ENCODE results near the gene NREP.
"Not testable (repeated sequence)": the region's sequence is repeated elsewhere in the genome, so short reads cannot be mapped to it uniquely, and the experiment has no call there.

The NREP gene

DNA sequence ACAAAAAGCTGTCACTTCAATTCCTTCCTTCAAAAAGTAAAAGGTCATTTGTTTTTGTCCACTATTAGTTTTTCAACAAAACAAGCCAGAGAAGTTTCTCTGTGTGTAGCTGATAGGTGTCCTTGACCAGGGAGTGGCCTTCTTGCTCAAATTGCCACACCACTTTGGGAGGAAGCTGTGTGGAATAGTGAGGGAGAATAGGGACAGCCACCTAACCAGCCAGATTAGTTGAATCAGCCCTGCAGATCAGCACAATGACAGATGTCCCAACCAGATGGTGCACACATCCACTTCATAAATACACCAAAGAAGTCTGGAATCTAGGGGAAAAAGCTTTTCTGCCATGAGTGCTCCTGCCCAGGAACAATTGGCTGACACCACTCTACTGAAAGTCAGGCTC is 37.2 kb downstream of the NREP start:
- Histone ChIP-seq H3K4me3 (ENCODE audit: low read depth, low read length) (no peak overlapping the region), H2BK120ac (ENCODE audit: insufficient read depth, low read length, poor library complexity) (no peak overlapping the region), H3K4me2 (ENCODE audit: low read length) (no peak overlapping the region), H2AK5ac (ENCODE audit: low read length) (no peak overlapping the region), H3K14ac (ENCODE audit: low read length) (no peak overlapping the region), H3K9me3 (ENCODE audit: insufficient read depth, low read depth, low read length) (no peaks in the 10 kb centered on the region), H3K79me2 (ENCODE audit: control insufficient read depth, insufficient read depth, low read length, poor library complexity) (no peaks in the 10 kb centered on the region), H3K4me1 (ENCODE audit: control insufficient read depth in 1 of 2, insufficient read depth in 2 of 2, low read length in 2 of 2) (no peaks in the 10 kb centered on the region), H4K8ac (ENCODE audit: low read depth, low read length) (no peak overlapping the region), H3K4ac (ENCODE audit: low read depth, low read length) (no peak overlapping the region), H3K9ac (ENCODE audit: low read length) (no peak overlapping the region), H3K23ac (ENCODE audit: low read length) (no peak overlapping the region), H3K18ac (ENCODE audit: low read length) (no peak overlapping the region), H2BK5ac (ENCODE audit: low read depth, low read length, poor library complexity) (no peak overlapping the region), H2AFZ (ENCODE audit: insufficient read depth, low read length, poor library complexity) (no peak overlapping the region), H4K12ac (ENCODE audit: low read depth, low read length) (no peak overlapping the region), H4K91ac (ENCODE audit: low read depth, low read length) (no peak overlapping the region), H3K79me1 (ENCODE audit: low read length) (no peaks in the 10 kb centered on the region), H3K27me3 (ENCODE audit: insufficient read depth, low read length) (no peaks in the 10 kb centered on the region), H3K27ac (ENCODE audit: low read depth, low read length) (no peak overlapping the region), H3K36me3 (ENCODE audit: control insufficient read depth in 1 of 2, insufficient read depth in 2 of 2, low read length in 2 of 2) (no peaks in the 10 kb centered on the region), H2BK12ac (ENCODE audit: low read length) (no peak overlapping the region)
- no peak for DNase-seq

DNA sequence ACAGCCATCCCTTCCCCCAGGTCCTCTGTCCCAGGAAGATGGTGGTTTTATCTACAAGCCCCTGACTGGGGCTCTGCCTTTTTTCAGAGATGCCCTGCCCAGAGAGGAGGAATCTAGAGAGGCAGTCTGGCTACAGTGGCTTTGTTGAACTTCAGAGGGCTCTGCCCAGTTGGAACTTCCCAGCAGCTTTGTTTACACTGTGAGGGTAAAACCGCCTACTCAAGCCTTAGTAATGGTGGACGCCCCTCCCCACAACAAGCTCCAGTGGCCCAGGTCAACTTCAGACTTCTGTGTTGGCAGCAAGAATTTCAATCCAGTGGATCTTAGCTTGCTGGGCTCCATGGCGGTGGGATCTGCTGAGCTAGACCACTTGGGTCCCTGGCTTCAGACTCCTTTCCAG is 40.2 kb downstream of the NREP start:
- H3K4me2 ChIP-seq (ENCODE audit: low read length); H2AFZ ChIP-seq (ENCODE audit: insufficient read depth, low read length, poor library complexity); H4K12ac ChIP-seq (ENCODE audit: low read depth, low read length); H3K14ac ChIP-seq (ENCODE audit: low read length); H3K27ac ChIP-seq (ENCODE audit: low read depth, low read length); H2BK5ac ChIP-seq (ENCODE audit: low read depth, low read length, poor library complexity); H3K4me1 ChIP-seq (ENCODE audit: control insufficient read depth in 1 of 2, insufficient read depth in 2 of 2, low read length in 2 of 2); H3K9me3 ChIP-seq (ENCODE audit: insufficient read depth, low read depth, low read length); H3K79me1 ChIP-seq (ENCODE audit: low read length); H3K23ac ChIP-seq (ENCODE audit: low read length); H3K4me3 ChIP-seq (ENCODE audit: low read depth, low read length); H3K27me3 ChIP-seq (ENCODE audit: insufficient read depth, low read length); H3K79me2 ChIP-seq (ENCODE audit: control insufficient read depth, insufficient read depth, low read length, poor library complexity); H2BK12ac ChIP-seq (ENCODE audit: low read length); H3K9ac ChIP-seq (ENCODE audit: low read length); H3K18ac ChIP-seq (ENCODE audit: low read length); H3K4ac ChIP-seq (ENCODE audit: low read depth, low read length); DNase-seq; H2BK120ac ChIP-seq (ENCODE audit: insufficient read depth, low read length, poor library complexity); H2AK5ac ChIP-seq (ENCODE audit: low read length); H3K36me3 ChIP-seq (ENCODE audit: control insufficient read depth in 1 of 2, insufficient read depth in 2 of 2, low read length in 2 of 2); H4K91ac ChIP-seq (ENCODE audit: low read depth, low read length); H4K8ac ChIP-seq (ENCODE audit: low read depth, low read length): not testable (repeated sequence)
- WGBS (ENCODE audit: extremely low coverage, insufficient coverage, insufficient read length): no CpG with 5 or more reads among the region's 3 CpGs

DNA sequence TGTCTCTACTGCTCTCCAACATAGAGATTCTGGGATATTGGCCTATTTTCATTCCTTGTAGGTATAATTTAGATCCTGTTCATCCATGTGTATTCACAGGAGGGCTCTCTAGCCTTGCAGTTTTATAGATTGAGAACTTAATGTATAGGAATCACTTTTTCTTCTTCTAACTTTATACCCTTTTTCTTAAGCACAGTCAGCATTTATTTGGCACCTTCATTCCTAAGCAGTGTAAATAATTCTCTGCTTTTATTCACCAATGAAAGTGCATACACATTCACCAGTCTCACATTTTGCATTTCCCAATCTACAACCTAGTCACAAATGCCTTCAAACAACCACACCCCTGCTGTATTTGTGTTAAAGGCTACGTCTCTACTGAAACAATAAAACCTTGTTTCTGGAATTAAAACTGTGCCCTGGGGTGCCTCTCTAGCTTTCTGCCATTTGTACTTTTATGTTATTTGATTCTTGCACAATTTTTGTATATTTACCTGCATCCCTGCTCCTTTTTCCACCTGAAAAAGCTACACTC is 49.3 kb downstream of the NREP start:
- Histone ChIP-seq H3K4me2 (ENCODE audit: low read length) (no peak overlapping the region), H3K18ac (ENCODE audit: low read length) (no peak overlapping the region), H2AFZ (ENCODE audit: insufficient read depth, low read length, poor library complexity) (no peak overlapping the region), H2BK5ac (ENCODE audit: low read depth, low read length, poor library complexity) (no peak overlapping the region), H3K79me2 (ENCODE audit: control insufficient read depth, insufficient read depth, low read length, poor library complexity) (no peaks in the 10 kb centered on the region), H2BK12ac (ENCODE audit: low read length) (no peak overlapping the region), H2AK5ac (ENCODE audit: low read length) (no peak overlapping the region), H3K4me1 (ENCODE audit: control insufficient read depth in 1 of 2, insufficient read depth in 2 of 2, low read length in 2 of 2) (peaks cover 0 to 2% of the 10 kb centered on the region in 2 experiments), H3K27ac (ENCODE audit: low read depth, low read length) (no peak overlapping the region), H3K4me3 (ENCODE audit: low read depth, low read length) (no peak overlapping the region), H3K23ac (ENCODE audit: low read length) (no peak overlapping the region), H3K4ac (ENCODE audit: low read depth, low read length) (no peak overlapping the region), H3K14ac (ENCODE audit: low read length) (no peak overlapping the region), H3K79me1 (ENCODE audit: low read length) (no peaks in the 10 kb centered on the region), H4K8ac (ENCODE audit: low read depth, low read length) (no peak overlapping the region), H3K27me3 (ENCODE audit: insufficient read depth, low read length) (no peaks in the 10 kb centered on the region), H3K9ac (ENCODE audit: low read length) (no peak overlapping the region), H2BK120ac (ENCODE audit: insufficient read depth, low read length, poor library complexity) (no peak overlapping the region), H3K36me3 (ENCODE audit: control insufficient read depth in 1 of 2, insufficient read depth in 2 of 2, low read length in 2 of 2) (no peaks in the 10 kb centered on the region), H3K9me3 (ENCODE audit: insufficient read depth, low read depth, low read length) (no peaks in the 10 kb centered on the region), H4K12ac (ENCODE audit: low read depth, low read length) (no peak overlapping the region), H4K91ac (ENCODE audit: low read depth, low read length) (no peak overlapping the region)
- no CpG with 5 or more reads among the region's 1 CpG for WGBS (ENCODE audit: extremely low coverage, insufficient coverage, insufficient read length)
- no peak for DNase-seq

DNA sequence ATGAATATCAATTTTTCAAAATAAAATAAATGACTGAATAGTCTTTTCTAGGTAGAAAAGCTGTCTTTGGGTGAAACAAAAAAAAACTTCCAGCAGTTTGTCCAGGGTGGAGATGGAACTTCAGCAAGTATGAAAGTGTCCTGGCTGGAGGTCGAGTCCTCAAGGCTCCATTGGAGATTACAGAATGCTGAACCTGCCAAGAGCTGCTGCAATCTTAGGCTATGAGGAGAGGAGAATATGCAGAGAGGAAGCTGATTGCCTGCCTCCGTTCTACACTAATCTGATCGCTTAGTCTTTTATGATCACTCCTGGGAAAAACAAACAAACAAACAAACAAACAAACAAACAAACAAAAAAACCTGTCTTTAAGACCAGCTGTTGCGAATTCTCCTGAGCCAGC is 50.6 kb downstream of the NREP start:
- no peak overlapping the region for H2BK5ac ChIP-seq (ENCODE audit: low read depth, low read length, poor library complexity)
- H3K79me2 ChIP-seq (ENCODE audit: control insufficient read depth, insufficient read depth, low read length, poor library complexity): no peaks in the 10 kb centered on the region
- no peaks in the 10 kb centered on the region for H3K9me3 ChIP-seq (ENCODE audit: insufficient read depth, low read depth, low read length)
- no peak overlapping the region for H3K14ac ChIP-seq (ENCODE audit: low read length)
- no peak for DNase-seq
- H2BK12ac ChIP-seq (ENCODE audit: low read length): no peak overlapping the region
- peaks cover 0 to 2% of the 10 kb centered on the region in 2 experiments for H3K4me1 ChIP-seq (ENCODE audit: control insufficient read depth in 1 of 2, insufficient read depth in 2 of 2, low read length in 2 of 2)
- H3K9ac ChIP-seq (ENCODE audit: low read length): no peak overlapping the region
- no peak overlapping the region for H3K4ac ChIP-seq (ENCODE audit: low read depth, low read length)
- no peak overlapping the region for H3K23ac ChIP-seq (ENCODE audit: low read length)
- H3K27ac ChIP-seq (ENCODE audit: low read depth, low read length): no peak overlapping the region
- H4K8ac ChIP-seq (ENCODE audit: low read depth, low read length): no peak overlapping the region
- H3K36me3 ChIP-seq (ENCODE audit: control insufficient read depth in 1 of 2, insufficient read depth in 2 of 2, low read length in 2 of 2): no peaks in the 10 kb centered on the region
- no peak overlapping the region for H2AK5ac ChIP-seq (ENCODE audit: low read length)
- no peaks in the 10 kb centered on the region for H3K27me3 ChIP-seq (ENCODE audit: insufficient read depth, low read length)
- H4K91ac ChIP-seq (ENCODE audit: low read depth, low read length): no peak overlapping the region
- no peak overlapping the region for H2AFZ ChIP-seq (ENCODE audit: insufficient read depth, low read length, poor library complexity)
- H3K18ac ChIP-seq (ENCODE audit: low read length): no peak overlapping the region
- H2BK120ac ChIP-seq (ENCODE audit: insufficient read depth, low read length, poor library complexity): no peak overlapping the region
- H4K12ac ChIP-seq (ENCODE audit: low read depth, low read length): no peak overlapping the region
- no peak overlapping the region for H3K4me3 ChIP-seq (ENCODE audit: low read depth, low read length)
- no peaks in the 10 kb centered on the region for H3K79me1 ChIP-seq (ENCODE audit: low read length)
- WGBS (ENCODE audit: extremely low coverage, insufficient coverage, insufficient read length): no CpG with 5 or more reads among the region's 4 CpGs
- no peak overlapping the region for H3K4me2 ChIP-seq (ENCODE audit: low read length)
